Fibroblast of lung (primary cell): ENCODE data around the gene ATXN7L1. TPM values are rescaled to one million over a fixed set of nuclear protein-coding genes. Genes with fewer than 3 reads are reported as not detected.
"Not testable (repeated sequence)": the region's sequence is repeated elsewhere in the genome, so short reads cannot be mapped to it uniquely, and the experiment has no call there.

Experiments
- DNase-seq, 2 donors: peaks; one replicate each; pipeline versions ENCODE4 v3.0.0 to v3.0.0-alpha.2; 2010; ENCODE audit warnings: low read depth in 2 of 2
- H2AFZ ChIP-seq: 2 replicates; pipeline ENCODE4 v1.5.1; 2012; ENCODE audit warnings: low read length, control low read depth, inconsistent platforms
- H3K27ac ChIP-seq: 2 replicates; pipeline ENCODE4 v1.5.1; 2011; ENCODE audit warnings: low read length, control low read depth; ENCODE audit not compliant: insufficient read depth
- H3K27me3 ChIP-seq: 2 replicates; pipeline ENCODE4 v1.5.1; 2011; ENCODE audit warnings: mild to moderate bottlenecking, low read length; ENCODE audit not compliant: control insufficient read depth, insufficient read depth
- H3K36me3 ChIP-seq: 2 replicates; pipeline ENCODE4 v1.5.1; 2011; ENCODE audit warnings: low read length; ENCODE audit not compliant: control insufficient read depth, insufficient read depth
- H3K4me1 ChIP-seq: 2 replicates; pipeline ENCODE4 v1.5.1; 2011; ENCODE audit warnings: low read length; ENCODE audit not compliant: control insufficient read depth, insufficient read depth; ENCODE audit errors: extremely low read depth
- H3K4me2 ChIP-seq: 2 replicates; pipeline ENCODE4 v1.5.1; 2011; ENCODE audit warnings: low read length, control low read depth; ENCODE audit not compliant: insufficient read depth; ENCODE audit errors: extremely low read depth
- H3K4me3 ChIP-seq, 4 experiments: fragments of 200-600 bp in 1 of 4; sonication (generic) in 1 of 4; replicated peaks in 1 of 4; 2 replicates each; pipeline ENCODE4 v1.5.1; 2011 to 2016; ENCODE audit warnings: low read length in 4 of 4, low read depth in 3 of 4, mild to moderate bottlenecking in 3 of 4, control low read depth in 2 of 4, inconsistent platforms in 1 of 4, mixed read lengths in 1 of 4; ENCODE audit not compliant: insufficient read depth in 1 of 4; ENCODE audit errors: control extremely low read depth in 1 of 4
- H3K79me2 ChIP-seq: 2 replicates; pipeline ENCODE4 v1.5.1; 2012; ENCODE audit warnings: mild to moderate bottlenecking, low read length, inconsistent platforms; ENCODE audit not compliant: control insufficient read depth, insufficient read depth
- H3K9ac ChIP-seq: 2 replicates; pipeline ENCODE4 v1.5.1; 2011; ENCODE audit warnings: mild to moderate bottlenecking, low read length, control low read depth; ENCODE audit not compliant: insufficient read depth
- H3K9me3 ChIP-seq: 2 replicates; pipeline ENCODE4 v1.5.1; 2012; ENCODE audit warnings: low read depth, low read length; ENCODE audit not compliant: control insufficient read depth, insufficient read depth
- H4K20me1 ChIP-seq: 2 replicates; pipeline ENCODE4 v1.5.1; 2011; ENCODE audit warnings: low read length; ENCODE audit not compliant: control insufficient read depth, insufficient read depth; ENCODE audit errors: extremely low read depth
- EZH2 ChIP-seq: IDR thresholded peaks from 2 replicates; pipeline ENCODE4 v1.5.1; 2012; ENCODE audit warnings: low read length, control low read depth, mild to moderate bottlenecking; ENCODE audit errors: missing control alignments
- polyA plus RNA-seq, 2 donors: library from polyadenylated mRNA; depleted of rRNA in 1 of 2; stranded (reverse) in 1 of 2; unstranded in 1 of 2; fragments of >200 nt; gene quantifications; 2 replicates each; pipeline ENCODE4 v1.2.1, GENCODE V29; 2011 to 2012; ENCODE audit warnings: missing spikeins in 1 of 2
- total RNA-seq: library from RNA; depleted of rRNA; stranded (reverse); fragments of >200 nt; gene quantifications from 2 replicates; pipeline ENCODE4 v1.2.1, GENCODE V29; 2014
- TF ChIP-seq, protein P1 (sequence below), 2 donors: IDR thresholded peaks in 1 of 2; conservative IDR thresholded peaks in 1 of 2; 1 replicate in 1 of 2; 2 replicates in 1 of 2; pipeline ENCODE4 v1.5.1; 2011 to 2012; ENCODE audit warnings: low read length in 2 of 2, control low read depth in 1 of 2, inconsistent platforms in 1 of 2, low read depth in 1 of 2, mild to moderate bottlenecking in 1 of 2

The ATXN7L1 gene
- total and polyA plus RNA-seq, 2 donors (not counting 1 experiment from before 2014, with no cell fraction given): 5.1 to 9.4 TPM

DNA sequence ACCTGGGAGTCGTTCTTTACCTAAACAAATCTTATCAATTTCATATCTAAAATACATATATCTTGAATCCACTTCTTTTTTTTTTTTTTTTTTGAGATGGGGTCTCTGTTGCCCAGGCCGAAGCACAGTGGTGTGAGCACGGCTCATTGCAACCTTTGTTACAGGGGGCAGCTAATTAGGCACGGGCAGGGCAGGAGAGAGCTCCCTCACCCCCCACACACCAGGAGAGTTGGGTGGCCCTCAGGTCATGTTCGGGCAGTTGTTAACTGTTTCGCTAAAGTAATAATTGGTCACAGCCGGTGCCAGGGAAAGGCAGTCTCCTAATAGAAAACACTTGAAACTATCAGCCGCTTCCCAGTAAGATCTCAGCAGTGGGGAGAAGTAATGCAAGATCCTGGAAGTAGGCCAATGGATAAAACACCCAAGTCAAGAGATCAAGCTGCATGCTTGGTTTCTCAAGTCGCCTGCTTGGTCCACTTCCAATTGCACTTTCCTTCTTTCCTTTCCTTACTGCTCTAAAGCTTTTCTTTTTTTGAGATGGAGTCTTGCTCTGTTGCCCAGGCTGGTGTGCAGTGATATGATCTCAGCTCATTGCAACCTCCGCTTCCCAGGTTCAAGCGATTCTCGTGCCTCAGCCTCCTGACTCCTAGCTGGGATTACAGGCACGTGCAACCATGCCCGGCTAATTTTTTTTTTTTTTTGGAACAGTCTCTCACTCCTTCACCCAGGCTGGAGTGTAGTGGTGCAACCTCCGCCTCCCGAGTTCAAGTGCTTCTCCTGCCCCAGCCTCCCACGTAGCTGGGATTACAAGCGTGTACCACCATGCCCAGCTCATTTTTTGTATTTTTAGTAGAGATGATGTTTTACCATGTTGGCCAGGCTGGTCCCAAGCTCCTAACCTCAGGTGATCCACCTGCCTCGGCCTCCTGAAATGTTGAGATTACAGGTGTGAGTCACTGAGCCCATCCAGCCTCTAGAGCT is 273.8 kb downstream of the ATXN7L1 start:
- DNase-seq: peak; percentile 27 to 53
- Histone ChIP-seq H3K36me3 (no peaks in the 10 kb centered on the region), H3K4me3 (no peak overlapping the region), H3K9ac (no peak overlapping the region), H4K20me1 (no peaks in the 10 kb centered on the region), H3K27me3 (no peaks in the 10 kb centered on the region), H3K79me2 (no peaks in the 10 kb centered on the region), H3K4me1 (no peaks in the 10 kb centered on the region), H3K9me3 (no peaks in the 10 kb centered on the region), H2AFZ (no peak overlapping the region), H3K4me2 (no peak overlapping the region), H3K27ac (no peak overlapping the region)
- TF ChIP-seq, protein P1, sequence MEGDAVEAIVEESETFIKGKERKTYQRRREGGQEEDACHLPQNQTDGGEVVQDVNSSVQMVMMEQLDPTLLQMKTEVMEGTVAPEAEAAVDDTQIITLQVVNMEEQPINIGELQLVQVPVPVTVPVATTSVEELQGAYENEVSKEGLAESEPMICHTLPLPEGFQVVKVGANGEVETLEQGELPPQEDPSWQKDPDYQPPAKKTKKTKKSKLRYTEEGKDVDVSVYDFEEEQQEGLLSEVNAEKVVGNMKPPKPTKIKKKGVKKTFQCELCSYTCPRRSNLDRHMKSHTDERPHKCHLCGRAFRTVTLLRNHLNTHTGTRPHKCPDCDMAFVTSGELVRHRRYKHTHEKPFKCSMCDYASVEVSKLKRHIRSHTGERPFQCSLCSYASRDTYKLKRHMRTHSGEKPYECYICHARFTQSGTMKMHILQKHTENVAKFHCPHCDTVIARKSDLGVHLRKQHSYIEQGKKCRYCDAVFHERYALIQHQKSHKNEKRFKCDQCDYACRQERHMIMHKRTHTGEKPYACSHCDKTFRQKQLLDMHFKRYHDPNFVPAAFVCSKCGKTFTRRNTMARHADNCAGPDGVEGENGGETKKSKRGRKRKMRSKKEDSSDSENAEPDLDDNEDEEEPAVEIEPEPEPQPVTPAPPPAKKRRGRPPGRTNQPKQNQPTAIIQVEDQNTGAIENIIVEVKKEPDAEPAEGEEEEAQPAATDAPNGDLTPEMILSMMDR (conservative IDR thresholded peaks at IDR 0.05 in 1 of 2, IDR thresholded peaks at IDR 0.05 in 1 of 2; ENCODE audit: low read depth in 1 of 2, low read length in 2 of 2): no peak
- no peak for TF ChIP-seq EZH2

DNA sequence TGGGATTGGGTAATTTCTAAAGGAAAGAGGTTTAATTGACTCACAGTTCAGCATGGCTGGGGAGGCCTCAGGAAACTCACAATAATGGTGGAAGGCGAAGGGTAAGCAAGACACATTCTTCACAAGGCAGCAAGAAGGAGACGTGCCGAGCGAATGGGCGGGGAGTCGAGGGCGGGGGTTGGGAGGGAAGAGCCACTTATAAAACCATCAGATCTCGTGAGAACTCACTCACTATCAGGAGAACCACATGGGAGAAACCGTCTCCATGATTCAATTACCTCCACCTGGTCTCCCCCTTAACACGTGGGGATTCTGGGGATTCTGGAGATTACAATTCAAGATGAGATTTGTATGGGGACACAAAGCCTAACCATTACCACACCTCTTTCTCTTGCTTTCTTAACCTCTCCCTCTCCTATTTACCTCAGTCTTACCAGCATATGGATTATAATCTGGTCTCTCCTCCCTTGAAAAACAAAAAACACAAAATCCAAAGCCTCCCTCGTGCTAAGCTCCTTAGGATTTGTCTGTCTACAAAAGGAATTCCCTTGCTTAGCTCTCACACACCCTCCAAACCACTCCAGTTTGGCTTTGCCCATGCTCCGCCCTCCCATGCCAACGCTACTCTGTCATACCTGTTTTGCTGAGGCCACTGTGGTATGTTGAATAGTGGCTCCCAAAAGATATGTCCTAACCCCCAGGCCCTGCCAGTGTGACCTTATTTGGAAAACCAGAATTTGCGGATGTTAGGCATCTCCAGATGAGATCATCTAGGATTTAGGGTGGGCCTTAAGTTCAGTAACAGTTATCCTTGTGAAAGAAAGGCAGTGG is 275.5 kb downstream of the ATXN7L1 start:
- H3K4me1 ChIP-seq: no peaks in the 10 kb centered on the region
- H3K27me3 ChIP-seq: no peaks in the 10 kb centered on the region
- H3K36me3 ChIP-seq: no peaks in the 10 kb centered on the region
- H3K4me3 ChIP-seq: no peak overlapping the region
- H2AFZ ChIP-seq: no peak overlapping the region
- no peaks in the 10 kb centered on the region for H4K20me1 ChIP-seq
- no peak for DNase-seq
- no peak overlapping the region for H3K9ac ChIP-seq
- no peak for TF ChIP-seq EZH2
- TF ChIP-seq, protein P1 (conservative IDR thresholded peaks at IDR 0.05 in 1 of 2, IDR thresholded peaks at IDR 0.05 in 1 of 2; ENCODE audit: low read depth in 1 of 2, low read length in 2 of 2): no peak
- H3K79me2 ChIP-seq: no peaks in the 10 kb centered on the region
- no peak overlapping the region for H3K27ac ChIP-seq
- H3K9me3 ChIP-seq: no peaks in the 10 kb centered on the region
- no peak overlapping the region for H3K4me2 ChIP-seq

DNA sequence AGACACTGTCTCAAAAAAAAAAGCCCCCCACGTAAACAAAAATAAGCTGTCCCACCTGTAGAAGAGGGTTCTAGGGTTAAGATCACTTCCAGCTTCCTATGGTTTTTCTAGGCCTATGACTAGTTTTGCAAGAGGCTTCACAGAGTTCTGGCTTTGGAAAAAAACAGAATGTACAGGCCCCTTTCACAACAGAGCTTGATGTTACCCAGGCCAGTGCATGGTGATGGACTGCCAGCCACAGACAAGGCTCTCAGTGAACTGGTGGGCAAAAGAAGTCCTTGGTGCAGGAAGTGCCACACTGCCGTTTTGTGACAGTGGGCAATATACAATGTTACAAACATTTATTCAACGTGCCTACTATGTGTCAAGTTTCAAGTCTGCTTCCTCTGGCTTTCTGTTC is 276.8 kb downstream of the ATXN7L1 start:
- Histone ChIP-seq H3K4me1 (no peaks in the 10 kb centered on the region), H3K9ac (no peak overlapping the region), H3K4me2 (no peak overlapping the region), H3K79me2 (no peaks in the 10 kb centered on the region), H4K20me1 (no peaks in the 10 kb centered on the region), H3K9me3 (no peaks in the 10 kb centered on the region), H3K27ac (no peak overlapping the region), H3K36me3 (no peaks in the 10 kb centered on the region), H2AFZ (no peak overlapping the region), H3K4me3 (no peak overlapping the region), H3K27me3 (no peaks in the 10 kb centered on the region)
- TF ChIP-seq, protein P1 (conservative IDR thresholded peaks at IDR 0.05 in 1 of 2, IDR thresholded peaks at IDR 0.05 in 1 of 2; ENCODE audit: low read depth in 1 of 2, low read length in 2 of 2): no peak
- no peak for TF ChIP-seq EZH2
- no peak for DNase-seq

DNA sequence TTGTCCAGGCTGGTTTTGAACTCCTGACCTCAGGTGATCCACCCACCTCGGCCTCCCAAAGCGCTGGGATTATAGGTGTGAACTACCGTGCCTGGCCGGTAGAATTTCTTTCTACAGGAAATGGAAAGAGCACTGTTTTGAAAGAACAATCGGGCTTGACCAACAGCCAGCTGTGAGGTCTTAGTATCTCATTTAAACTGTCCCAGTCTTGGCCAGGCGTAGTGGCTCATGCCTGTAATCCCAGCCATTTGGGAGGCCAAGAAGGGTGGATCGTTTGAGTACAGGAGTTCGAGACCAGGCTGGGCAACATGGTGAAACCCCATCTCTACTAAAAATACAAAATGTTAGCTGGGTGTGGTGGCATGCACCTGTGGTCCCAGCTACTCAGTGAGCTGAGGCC is 277.3 kb downstream of the ATXN7L1 start:
- not testable (repeated sequence) for H3K27ac ChIP-seq, H2AFZ ChIP-seq, H3K4me1 ChIP-seq, DNase-seq, H3K27me3 ChIP-seq, H3K9ac ChIP-seq, H3K4me2 ChIP-seq, H3K4me3 ChIP-seq, H4K20me1 ChIP-seq, H3K9me3 ChIP-seq, H3K36me3 ChIP-seq, H3K79me2 ChIP-seq
